Naive thymus-derived CD4-positive, alpha-beta T cell (primary cell): ENCODE data around the gene RNF114. TPM values are rescaled to one million over a fixed set of nuclear protein-coding genes. Genes with fewer than 3 reads are reported as not detected.
A peak's percentile ranks its signal among the peaks of the same experiment; 100 is the strongest.

Source experiments
- ATAC-seq: fragments of 150-1000 bp; cut with Tn5 transposase; 2 replicates; pipeline ENCODE4 v1.10.0; 2021; ENCODE audit warnings: mild to moderate bottlenecking, moderate library complexity
- CTCF ChIA-PET: fragments of 350-600 bp; sonication (Branson Sonifier 250); formaldehyde crosslinking; loops from one replicate; lab custom pipeline; 2021; ENCODE audit warnings: antibody characterized with exemption; lab: Charles Lee
- POLR2A ChIA-PET: fragments of 350-600 bp; sonication (Branson Sonifier 250); formaldehyde crosslinking; loops from one replicate; lab custom pipeline; 2021; ENCODE audit warnings: antibody characterized with exemption, inconsistent platforms; lab: Charles Lee
- DNase-seq, 9 donors: peaks; one replicate each; pipeline versions ENCODE4 v3.0.0 to v3.0.0-alpha.2; 2020 to 2022; ENCODE audit warnings: mixed read lengths in 1 of 9
- H3K27ac ChIP-seq: one replicate; pipeline ENCODE4 v1.7.0; 2013; ENCODE audit warnings: mild to moderate bottlenecking, low read depth, low read length, moderate library complexity
- H3K27me3 ChIP-seq, 2 donors: one replicate each; pipeline ENCODE4 v1.7.0; 2013; ENCODE audit warnings: low read length in 2 of 2, mild to moderate bottlenecking in 2 of 2, moderate library complexity in 2 of 2; ENCODE audit not compliant: control insufficient read depth in 2 of 2, insufficient read depth in 2 of 2
- H3K36me3 ChIP-seq, 3 experiments: 1 replicate in 2 of 3; 2 replicates in 1 of 3; pipeline ENCODE4 v1.7.0; 2013; ENCODE audit warnings: low read length in 3 of 3, mild to moderate bottlenecking in 3 of 3, moderate library complexity in 1 of 3; ENCODE audit not compliant: insufficient read depth in 3 of 3, control insufficient read depth in 2 of 3
- H3K4me1 ChIP-seq, 2 donors: one replicate each; pipeline ENCODE4 v1.7.0; 2013; ENCODE audit warnings: low read length in 2 of 2, mild to moderate bottlenecking in 2 of 2, moderate library complexity in 1 of 2; ENCODE audit not compliant: control insufficient read depth in 2 of 2, insufficient read depth in 2 of 2
- H3K4me3 ChIP-seq: 2 replicates; pipeline ENCODE4 v1.7.0; 2013; ENCODE audit warnings: mild to moderate bottlenecking, low read length
- H3K9me3 ChIP-seq, 3 experiments: 1 replicate in 2 of 3; 2 replicates in 1 of 3; pipeline ENCODE4 v1.7.0; 2013; ENCODE audit warnings: low read length in 3 of 3; ENCODE audit not compliant: control insufficient read depth in 2 of 3
- H3K27ac Mint-ChIP-seq, 9 donors: one replicate each; pipeline ENCODE4 v1.8.0; 2020 to 2022; ENCODE audit warnings: mixed read lengths in 9 of 9, mild to moderate bottlenecking in 8 of 9, moderate library complexity in 5 of 9, inconsistent platforms in 2 of 9
- H3K27me3 Mint-ChIP-seq, 5 donors: one replicate each; pipeline ENCODE4 v1.8.0; 2021 to 2022; ENCODE audit warnings: mixed read lengths in 5 of 5, mild to moderate bottlenecking in 1 of 5
- H3K36me3 Mint-ChIP-seq, 5 donors: one replicate each; pipeline ENCODE4 v1.8.0; 2020 to 2022; ENCODE audit warnings: mixed read lengths in 5 of 5, mild to moderate bottlenecking in 3 of 5, inconsistent platforms in 1 of 5
- H3K4me1 Mint-ChIP-seq, 7 donors: one replicate each; pipeline ENCODE4 v1.8.0; 2020 to 2022; ENCODE audit warnings: mixed read lengths in 7 of 7, mild to moderate bottlenecking in 3 of 7, inconsistent platforms in 1 of 7
- H3K4me3 Mint-ChIP-seq, 10 donors: one replicate each; pipeline ENCODE4 v1.8.0; 2020 to 2022; ENCODE audit warnings: mild to moderate bottlenecking in 10 of 10, mixed read lengths in 10 of 10, moderate library complexity in 6 of 10, inconsistent platforms in 2 of 10
- H3K9me3 Mint-ChIP-seq, 11 donors: one replicate each; pipeline ENCODE4 v1.8.0; 2020 to 2022; ENCODE audit warnings: mixed read lengths in 11 of 11, mild to moderate bottlenecking in 4 of 11, inconsistent platforms in 1 of 11, moderate library complexity in 1 of 11
- intact Hi-C, 2 donors: fragments of 100-400 bp; cut with micrococcal nuclease; formaldehyde crosslinking; loops; one replicate each; pipeline ENCODE4 v1.15.1; 2023
- polyA plus RNA-seq, 2 donors: library from polyadenylated mRNA; unstranded; fragments of 300-500 nt; fragmentation: Illumina TruSeq; gene quantifications; one replicate each; pipeline ENCODE4 v1.2.3, GENCODE V29; 2021
- total RNA-seq, 6 experiments: library from RNA in 5 of 6; stranded (reverse) in 5 of 6; gene quantifications; 1 replicate in 5 of 6; 2 replicates in 1 of 6; pipeline ENCODE4 v1.2.3 and lab custom pipeline; 2021 to 2026

The RNF114 gene
- total and polyA plus RNA-seq, 7 experiments from 2014 or later, result 67.1 to 143 (median 106) TPM

- CTCF ChIA-PET, result no interaction called here
- Histone ChIP-seq H3K4me3 (no peak overlapping the region), H3K27me3 (no peaks in the 10 kb centered on the region), H3K36me3 (no peaks in the 10 kb centered on the region), H3K4me1 (peaks cover 0 to 8% of the 10 kb centered on the region in 2 donors), H3K9me3 (no peaks in the 10 kb centered on the region), H3K27ac (no peak overlapping the region)
- H3K4me3 Mint-ChIP-seq, result no peak overlapping the region
- no peaks in the 10 kb centered on the region for H3K36me3 Mint-ChIP-seq
- peaks cover 3 to 13% (median 6%) of the 10 kb centered on the region in 7 donors for H3K4me1 Mint-ChIP-seq
- peak overlapping the region in 2 of 9 donors; percentile 2 to 58 for H3K27ac Mint-ChIP-seq
- peaks cover 0 to 2% (median 0%) of the 10 kb centered on the region in 5 donors for H3K27me3 Mint-ChIP-seq
- DNase-seq, result no peak
- no peak for ATAC-seq
- POLR2A ChIA-PET, result interaction anchor here (0.6 kb wide), 1 partner anchor 228 kb away, joined by 3 read pairs; no protein-coding TSS in a partner anchor
- intact Hi-C loops, result loop anchor here (5.0 kb wide), 2 partner anchors 39 to 384 kb away; no protein-coding TSS in a partner anchor
- H3K9me3 Mint-ChIP-seq, result peaks cover 0 to 1% (median 0%) of the 10 kb centered on the region in 11 donors
Measured at GRCh38 chr20:49925901-49926454, 10.2 kb upstream of the RNF114 start.

GRCh38 chr20:49928411-49929141, 7.6 kb upstream of the RNF114 start:
- POLR2A ChIA-PET, result interaction anchor here (0.7 kb wide), 1 partner anchor 8 kb away, joined by 3 read pairs; the partner anchor contains the start of gene RNF114
- CTCF ChIA-PET, result interaction anchor here (1.0 to 1.8 kb wide), 4 partner anchors 9 to 35 kb away, joined by 3 to 6 read pairs (median 4); no protein-coding TSS in a partner anchor
- ATAC-seq (peak; percentile 99), DNase-seq (peak; percentile 60 to 84 (median 79))
- intact Hi-C loops, result loop anchor here (1.0 to 5.0 kb wide), 8 partner anchors 8 to 594 kb away; partner anchors contain the start of genes RNF114 (in 2 of the 2) and SPATA2 (in 2 of the 2)
- Histone ChIP-seq H3K27me3 (no peaks in the 10 kb centered on the region), H3K27ac (peak overlapping the region; percentile 1), H3K4me1 (peaks cover 0 to 8% of the 10 kb centered on the region in 2 donors), H3K36me3 (no peaks in the 10 kb centered on the region), H3K4me3 (no peak overlapping the region), H3K9me3 (no peaks in the 10 kb centered on the region)
- peaks cover 3 to 13% (median 7%) of the 10 kb centered on the region in 7 donors for H3K4me1 Mint-ChIP-seq
- peak overlapping the region in 7 of 9 donors; percentile 23 to 93 (median 80) for H3K27ac Mint-ChIP-seq
- no peaks in the 10 kb centered on the region for H3K36me3 Mint-ChIP-seq
- H3K4me3 Mint-ChIP-seq, result peak overlapping the region in 6 of 10 donors; percentile 30 to 66 (median 54)
- peaks cover 0 to 2% (median 0%) of the 10 kb centered on the region in 5 donors for H3K27me3 Mint-ChIP-seq
- no peaks in the 10 kb centered on the region for H3K9me3 Mint-ChIP-seq

GRCh38 chr20:49929142-49929494, 7.1 kb upstream of the RNF114 start:
- Histone ChIP-seq H3K4me3 (no peak overlapping the region), H3K27ac (no peak overlapping the region), H3K27me3 (no peaks in the 10 kb centered on the region), H3K36me3 (no peaks in the 10 kb centered on the region), H3K9me3 (no peaks in the 10 kb centered on the region), H3K4me1 (peaks cover 0 to 8% of the 10 kb centered on the region in 2 donors)
- POLR2A ChIA-PET, result no interaction called here
- Mint-ChIP-seq H3K4me3 (no peak overlapping the region), H3K27ac (peak overlapping the region in 1 of 9 donors; percentile 62), H3K36me3 (no peaks in the 10 kb centered on the region), H3K27me3 (peaks cover 0 to 2% (median 0%) of the 10 kb centered on the region in 5 donors), H3K9me3 (peaks cover 0 to under 1% (median 0%) of the 10 kb centered on the region in 11 donors), H3K4me1 (peaks cover 5 to 19% (median 11%) of the 10 kb centered on the region in 7 donors)
- no peak for ATAC-seq
- no peak for DNase-seq
- CTCF ChIA-PET, result interaction anchor here (1.8 kb wide), 1 partner anchor 13 kb away, joined by 6 read pairs; no protein-coding TSS in a partner anchor
- intact Hi-C loops, result loop anchor here (2.0 to 5.0 kb wide), 4 partner anchors 14 to 387 kb away; partner anchors contain the start of gene SPATA2 (in 1 of the 2)

- ATAC-seq (no peak), DNase-seq (no peak)
- CTCF ChIA-PET, result interaction anchor here (1.0 kb wide), 1 partner anchor 18 kb away, joined by 3 read pairs; no protein-coding TSS in a partner anchor
- Mint-ChIP-seq H3K4me1 (peaks cover 33 to 55% (median 47%) of the 10 kb centered on the region in 7 donors), H3K36me3 (peaks cover 0 to 6% (median 0%) of the 10 kb centered on the region in 5 donors), H3K27me3 (no peaks in the 10 kb centered on the region), H3K9me3 (peaks cover 0 to 2% (median 0%) of the 10 kb centered on the region in 11 donors), H3K27ac (peak overlapping the region in 8 of 9 donors; percentile 59 to 97 (median 93)), H3K4me3 (peak overlapping the region; percentile 74 to 100 (median 98))
- intact Hi-C loops, result loop anchor here (1.0 to 10.0 kb wide), 14 partner anchors 7 to 1011 kb away; partner anchors contain the start of genes PTPN1 (in 2 of the 2), SNAI1 (in 2 of the 2), SPATA2 (in 2 of the 2) and ADNP (in 1 of the 2)
- POLR2A ChIA-PET, result interaction anchor here (0.6 to 4.4 kb wide), 5 partner anchors 8 to 747 kb away, joined by 3 to 44 read pairs (median 3); partner anchors contain the start of gene SPATA2
- peaks cover 20 to 27% of the 10 kb centered on the region in 2 donors for H3K4me1 ChIP-seq
- peaks cover 0 to 13% (median 4%) of the 10 kb centered on the region in 3 experiments for H3K36me3 ChIP-seq
- no peaks in the 10 kb centered on the region for H3K9me3 ChIP-seq
- no peaks in the 10 kb centered on the region for H3K27me3 ChIP-seq
- H3K4me3 ChIP-seq, result peak overlapping the region; percentile 43
- peak overlapping the region; percentile 95 for H3K27ac ChIP-seq
Measured at GRCh38 chr20:49935746-49936152, 448 bp upstream of the RNF114 start.

GRCh38 chr20:49937027-49937929, 1.1 kb downstream of the RNF114 start:
- ATAC-seq, result no peak
- H3K27me3 ChIP-seq, result no peaks in the 10 kb centered on the region
- H3K36me3 ChIP-seq, result peaks cover 4 to 23% (median 4%) of the 10 kb centered on the region in 3 experiments
- Mint-ChIP-seq H3K4me1 (peaks cover 37 to 66% (median 56%) of the 10 kb centered on the region in 7 donors), H3K27ac (peak overlapping the region; percentile 83 to 98 (median 95)), H3K36me3 (peaks cover 5 to 14% (median 7%) of the 10 kb centered on the region in 5 donors), H3K9me3 (peaks cover 0 to 2% (median 0%) of the 10 kb centered on the region in 11 donors), H3K27me3 (no peaks in the 10 kb centered on the region), H3K4me3 (peak overlapping the region; percentile 95 to 100 (median 98))
- peak overlapping the region; percentile 90 for H3K4me3 ChIP-seq
- H3K4me1 ChIP-seq, result peaks cover 20 to 27% of the 10 kb centered on the region in 2 donors
- H3K27ac ChIP-seq, result peak overlapping the region; percentile 95
- peak in 3 of 9 donors; percentile 23 to 27 (median 25) for DNase-seq
- ChIA-PET POLR2A (interaction anchor here (0.5 to 4.4 kb wide), 9 partner anchors 9 to 210 kb away, joined by 3 to 44 read pairs (median 4); partner anchors contain the start of gene SPATA2), CTCF (interaction anchor here (1.5 kb wide), 1 partner anchor 9 kb away, joined by 4 read pairs; no protein-coding TSS in a partner anchor)
- H3K9me3 ChIP-seq, result no peaks in the 10 kb centered on the region
- intact Hi-C loops, result loop anchor here (2.0 to 10.0 kb wide), 8 partner anchors 124 to 1012 kb away; partner anchors contain the start of genes PTPN1 (in 2 of the 2), ADNP (in 1 of the 2), ARFGEF2 (in 1 of the 2) and B4GALT5 (in 1 of the 2)
